ENCODE data around the gene MAP3K10.
"Not testable (repeated sequence)": the region's sequence is repeated elsewhere in the genome, so short reads cannot be mapped to it uniquely, and the experiment has no call there.

- TF ChIP-seq POLR2AphosphoS5 (IDR thresholded peaks at IDR 0.05; ENCODE audit: borderline replicate concordance, low read depth, low read length); EZH2 (IDR thresholded peaks at IDR 0.05): not testable (repeated sequence)
Observed at GRCh38 chr19:40145749-40146029, 45.5 kb upstream of the MAP3K10 start.

Measured in SK-N-MC (cell line).